ENCODE results near the gene ROCK2.

The ROCK2 gene

DNA sequence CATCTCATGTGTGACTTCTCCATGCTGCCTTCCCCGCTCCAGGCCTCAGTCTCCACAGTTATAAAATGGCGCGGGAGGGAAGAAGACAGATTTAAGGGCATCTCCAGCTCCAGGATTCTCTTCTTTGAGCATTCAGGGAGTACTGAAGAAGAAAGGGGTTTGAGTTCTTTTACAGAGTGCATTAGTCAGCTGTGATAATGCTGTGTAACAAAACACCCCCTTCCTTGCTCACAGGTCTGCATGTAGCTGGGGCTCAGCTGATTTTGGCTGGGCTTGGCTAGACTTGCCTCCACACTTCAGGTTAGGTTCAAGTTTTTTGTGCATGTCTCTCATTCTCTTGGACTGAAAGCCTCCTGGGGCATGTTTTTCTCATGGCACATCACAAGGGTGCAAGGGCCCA is 197.2 kb downstream of the ROCK2 start:
- no peak overlapping the region for H3K4me3 ChIP-seq (replicated peaks in 1 of 2; ENCODE audit: low read depth in 2 of 2, low read length in 2 of 2)
- no peak for DNase-seq (ENCODE audit: low read depth in 2 of 2)
- TF ChIP-seq, protein P1, sequence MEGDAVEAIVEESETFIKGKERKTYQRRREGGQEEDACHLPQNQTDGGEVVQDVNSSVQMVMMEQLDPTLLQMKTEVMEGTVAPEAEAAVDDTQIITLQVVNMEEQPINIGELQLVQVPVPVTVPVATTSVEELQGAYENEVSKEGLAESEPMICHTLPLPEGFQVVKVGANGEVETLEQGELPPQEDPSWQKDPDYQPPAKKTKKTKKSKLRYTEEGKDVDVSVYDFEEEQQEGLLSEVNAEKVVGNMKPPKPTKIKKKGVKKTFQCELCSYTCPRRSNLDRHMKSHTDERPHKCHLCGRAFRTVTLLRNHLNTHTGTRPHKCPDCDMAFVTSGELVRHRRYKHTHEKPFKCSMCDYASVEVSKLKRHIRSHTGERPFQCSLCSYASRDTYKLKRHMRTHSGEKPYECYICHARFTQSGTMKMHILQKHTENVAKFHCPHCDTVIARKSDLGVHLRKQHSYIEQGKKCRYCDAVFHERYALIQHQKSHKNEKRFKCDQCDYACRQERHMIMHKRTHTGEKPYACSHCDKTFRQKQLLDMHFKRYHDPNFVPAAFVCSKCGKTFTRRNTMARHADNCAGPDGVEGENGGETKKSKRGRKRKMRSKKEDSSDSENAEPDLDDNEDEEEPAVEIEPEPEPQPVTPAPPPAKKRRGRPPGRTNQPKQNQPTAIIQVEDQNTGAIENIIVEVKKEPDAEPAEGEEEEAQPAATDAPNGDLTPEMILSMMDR (IDR thresholded peaks at IDR 0.05; ENCODE audit: low read depth, low read length), result no peak

DNA sequence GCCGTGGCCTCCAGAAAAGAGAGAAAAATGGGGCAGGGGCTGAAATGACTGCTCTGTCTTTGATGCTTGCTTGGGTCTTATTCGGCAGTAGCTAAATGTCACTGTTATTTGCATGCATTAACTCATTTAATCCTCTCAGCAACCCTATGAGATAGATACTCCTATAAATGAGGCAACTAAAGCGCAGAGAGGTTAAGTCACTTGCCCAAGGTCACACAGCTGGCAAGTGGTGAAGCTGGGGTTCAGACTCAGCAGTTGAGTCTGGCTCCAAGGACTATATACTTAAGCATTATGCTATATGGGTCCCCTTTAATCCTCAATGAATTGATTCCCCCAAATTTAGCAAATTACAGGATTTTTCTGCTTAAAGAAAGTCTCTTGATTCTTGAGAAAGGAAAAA is 198.4 kb downstream of the ROCK2 start:
- no peak overlapping the region for H3K4me3 ChIP-seq (replicated peaks in 1 of 2; ENCODE audit: low read depth in 2 of 2, low read length in 2 of 2)
- TF ChIP-seq, protein P1 (IDR thresholded peaks at IDR 0.05; ENCODE audit: low read depth, low read length), result no peak
- DNase-seq (ENCODE audit: low read depth in 2 of 2), result no peak

DNA sequence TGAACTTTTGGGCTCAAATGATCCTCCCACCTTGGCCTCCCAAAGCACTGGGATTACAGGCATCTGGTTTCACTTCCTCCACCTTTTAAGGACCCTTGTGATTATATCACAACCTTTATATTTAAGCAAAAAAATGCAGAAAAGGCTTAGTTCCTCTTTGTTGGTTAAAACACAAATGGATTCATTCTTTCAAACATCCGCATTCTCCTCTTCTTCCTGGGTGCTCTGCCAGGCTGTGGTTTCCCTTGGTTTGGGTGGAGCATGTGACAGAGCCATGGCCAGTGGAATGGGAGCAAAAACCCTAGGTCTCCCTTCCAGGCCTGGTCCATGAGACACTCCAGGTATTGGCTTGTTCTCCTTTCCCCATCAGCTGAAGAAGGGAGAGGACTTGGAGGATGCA is 199.1 kb downstream of the ROCK2 start:
- TF ChIP-seq, protein P1 (IDR thresholded peaks at IDR 0.05; ENCODE audit: low read depth, low read length), result no peak
- H3K4me3 ChIP-seq (replicated peaks in 1 of 2; ENCODE audit: low read depth in 2 of 2, low read length in 2 of 2), result no peak overlapping the region
- no peak for DNase-seq (ENCODE audit: low read depth in 2 of 2)

DNA sequence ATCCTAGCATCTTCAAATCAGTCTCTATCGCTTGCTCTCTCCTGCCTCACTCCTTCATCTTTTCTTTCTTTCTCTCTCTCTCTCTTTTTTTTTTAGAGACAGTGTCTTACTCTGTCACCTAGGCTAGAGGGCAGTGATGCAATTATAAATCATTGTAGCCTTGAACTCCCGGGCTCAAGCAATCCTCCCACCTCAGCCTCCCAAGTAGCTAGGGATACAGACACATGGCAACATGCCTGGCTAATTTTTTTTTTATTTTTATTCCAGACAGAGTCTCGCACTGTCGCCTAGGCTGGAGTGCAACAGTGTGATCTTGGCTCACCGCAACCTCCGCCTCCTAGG is 199.7 kb downstream of the ROCK2 start:
- no peak overlapping the region for H3K4me3 ChIP-seq (replicated peaks in 1 of 2; ENCODE audit: low read depth in 2 of 2, low read length in 2 of 2)
- TF ChIP-seq, protein P1 (IDR thresholded peaks at IDR 0.05; ENCODE audit: low read depth, low read length), result no peak
- no peak for DNase-seq (ENCODE audit: low read depth in 2 of 2)

DNA sequence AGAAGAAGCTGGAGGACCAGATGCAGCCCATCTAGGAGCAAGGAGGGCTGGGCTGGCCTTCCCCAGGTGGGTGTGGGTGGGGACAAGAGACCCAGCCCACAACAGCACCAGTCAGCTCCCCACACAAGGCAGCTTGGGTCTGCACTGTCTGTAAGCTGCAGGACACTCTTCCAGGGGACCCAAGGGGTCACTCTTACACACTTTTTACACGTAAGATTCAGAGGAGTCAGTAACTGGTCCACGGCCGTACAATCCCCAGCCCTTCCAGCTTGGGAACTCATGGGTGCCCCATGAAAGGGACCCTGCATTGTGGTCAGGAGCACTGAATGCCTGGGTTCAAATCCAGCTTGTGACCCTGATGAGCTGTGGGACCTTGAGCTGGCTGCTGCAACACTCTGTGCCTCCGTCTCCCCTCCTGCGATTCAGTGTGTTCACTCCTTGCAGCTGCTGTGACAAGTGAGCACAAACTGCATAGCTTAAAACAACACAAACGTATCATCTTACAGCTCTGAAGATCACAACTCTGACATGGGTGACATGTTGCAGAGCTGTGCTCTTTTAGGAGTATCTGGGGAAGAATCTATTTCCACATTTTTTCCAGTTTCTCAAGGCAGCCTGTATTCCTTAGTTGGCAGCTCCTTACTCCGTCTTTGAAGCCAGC is 200.2 kb downstream of the ROCK2 start:
- TF ChIP-seq, protein P1 (IDR thresholded peaks at IDR 0.05; ENCODE audit: low read depth, low read length), result no peak
- H3K4me3 ChIP-seq (replicated peaks in 1 of 2; ENCODE audit: low read depth in 2 of 2, low read length in 2 of 2), result no peak overlapping the region
- no peak for DNase-seq (ENCODE audit: low read depth in 2 of 2)

DNA sequence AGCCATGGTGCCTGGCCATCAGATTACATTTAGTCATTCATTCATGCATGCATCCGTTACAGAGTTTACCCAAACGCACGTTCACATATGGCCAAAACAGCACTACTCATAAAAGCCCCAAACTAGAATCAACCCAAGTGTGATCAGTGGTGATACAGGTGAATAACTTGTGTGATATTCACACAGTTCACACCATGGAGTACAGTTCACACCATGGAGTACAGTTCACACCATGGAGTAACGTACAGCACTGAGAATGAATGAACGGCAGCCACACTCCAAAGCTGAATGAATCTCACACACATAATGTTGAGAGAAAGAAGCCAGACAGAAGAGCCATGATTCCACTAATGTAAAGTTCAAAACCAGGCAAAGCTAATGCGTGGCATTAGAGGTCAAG is 201.4 kb downstream of the ROCK2 start:
- TF ChIP-seq, protein P1 (IDR thresholded peaks at IDR 0.05; ENCODE audit: low read depth, low read length), result no peak
- no peak overlapping the region for H3K4me3 ChIP-seq (replicated peaks in 1 of 2; ENCODE audit: low read depth in 2 of 2, low read length in 2 of 2)
- no peak for DNase-seq (ENCODE audit: low read depth in 2 of 2)

DNA sequence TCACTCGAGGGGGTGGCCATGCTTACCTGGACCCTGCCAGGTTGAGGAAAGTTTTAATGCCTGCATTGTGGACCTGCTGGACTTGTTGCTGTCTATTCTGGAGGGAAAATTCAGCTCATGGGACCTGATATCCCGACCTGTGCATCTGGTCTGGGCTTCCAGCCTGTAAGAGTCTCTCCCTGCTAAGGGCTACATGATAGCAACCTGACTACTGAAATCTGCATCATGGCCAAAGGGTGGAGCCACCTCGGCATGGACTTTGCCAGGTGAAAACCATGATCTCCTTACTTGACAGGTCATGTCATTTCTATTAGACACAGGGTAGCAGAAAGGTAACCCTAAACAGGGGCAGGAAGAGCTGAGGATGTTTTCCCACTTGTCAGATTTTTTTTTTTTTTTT is 202.1 kb downstream of the ROCK2 start:
- DNase-seq (ENCODE audit: low read depth in 2 of 2), result no peak
- TF ChIP-seq, protein P1 (IDR thresholded peaks at IDR 0.05; ENCODE audit: low read depth, low read length), result no peak
- H3K4me3 ChIP-seq (replicated peaks in 1 of 2; ENCODE audit: low read depth in 2 of 2, low read length in 2 of 2), result no peak overlapping the region
